NCI-H2227 treated with DMSO at 0.1 percent for 48 hours (cell line): ENCODE data around the gene FMO5.
"Not testable (repeated sequence)": the region's sequence is repeated elsewhere in the genome, so short reads cannot be mapped to it uniquely, and the experiment has no call there.

Experiments
- DNase-seq: peaks from one replicate; lab custom pipeline; 2025; lab: John Stamatoyannopoulos, UW

The FMO5 gene

DNA sequence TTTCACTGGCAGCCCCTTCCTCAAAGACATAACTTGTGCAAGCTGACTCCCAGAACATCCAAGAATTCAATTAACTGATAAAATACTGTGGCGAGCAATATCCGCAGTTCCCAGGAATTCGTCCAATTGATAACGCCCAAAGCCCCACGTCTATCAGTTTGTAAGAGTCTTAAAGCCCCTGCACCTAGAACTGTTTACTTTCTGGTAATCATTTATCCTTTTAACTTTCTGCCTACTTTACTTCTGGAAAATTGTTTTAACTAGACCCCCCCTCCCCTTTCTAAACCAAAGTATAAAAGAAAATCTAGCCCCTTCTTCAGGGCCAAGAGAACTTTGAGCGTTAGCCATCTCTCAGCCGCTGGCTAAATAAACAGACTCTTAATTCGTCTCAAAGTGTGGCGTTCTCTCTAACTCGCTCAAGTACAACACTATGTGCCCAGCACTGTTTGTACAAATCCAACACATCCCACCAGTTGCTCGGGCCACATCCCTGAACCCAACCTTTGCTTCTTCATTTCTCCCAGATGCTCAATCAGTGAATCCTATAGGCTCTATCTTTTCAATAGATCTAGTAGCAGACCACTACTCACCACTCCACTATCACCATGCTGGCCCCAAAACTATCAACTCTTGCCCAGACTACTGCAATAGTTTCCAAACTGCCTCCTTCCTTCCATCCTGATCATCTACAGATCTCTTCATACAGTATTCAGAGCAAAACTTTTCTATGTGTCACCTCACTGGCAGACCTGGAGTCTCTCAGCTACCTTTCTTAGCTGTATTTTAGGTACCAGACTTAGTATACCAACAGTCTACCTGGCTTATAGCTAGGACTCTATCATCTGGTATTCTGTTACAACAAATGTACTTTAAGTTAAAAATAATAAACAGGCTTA is 14.0 kb upstream of the FMO5 start:
- DNase-seq = no peak

DNA sequence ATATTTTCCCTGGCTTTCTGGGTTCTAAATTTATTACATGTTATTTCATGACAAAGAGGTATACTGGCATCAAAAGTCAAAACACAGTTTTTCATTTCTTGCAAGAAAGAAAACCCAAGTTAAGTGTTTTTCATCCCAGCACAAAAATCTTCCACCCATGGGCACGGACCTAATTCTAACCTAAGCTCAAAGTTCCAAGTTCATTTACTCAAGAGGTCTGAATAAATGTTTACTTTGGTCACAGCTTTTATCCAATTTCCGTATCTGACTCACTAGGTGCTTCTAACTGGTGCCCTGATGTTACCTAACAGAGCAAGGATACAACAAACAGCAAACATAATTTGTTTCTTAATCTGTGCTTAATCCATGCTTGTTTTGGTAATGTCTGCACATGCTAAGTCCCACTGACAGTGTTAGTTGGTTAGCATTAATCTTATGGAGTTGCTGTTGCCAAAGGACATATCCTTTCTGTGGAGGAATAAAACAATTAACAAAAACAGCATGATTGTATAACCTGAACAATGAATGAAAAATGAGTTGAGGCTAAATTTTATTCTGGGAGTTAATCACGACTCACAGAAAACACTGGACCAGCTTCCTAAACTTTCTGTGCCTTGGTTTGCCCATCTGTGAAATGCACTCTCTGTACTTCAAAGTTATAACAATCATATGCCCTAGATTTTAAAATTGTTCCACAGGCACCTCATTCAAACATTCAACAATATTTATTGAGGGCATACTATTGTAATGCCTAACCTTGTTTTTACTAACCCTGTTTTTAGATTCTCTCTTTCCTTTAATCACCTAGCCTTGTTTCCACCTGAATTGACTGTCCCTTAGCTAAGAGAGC is 13.1 kb upstream of the FMO5 start:
- no peak for DNase-seq

GRCh38 chr1:147236959-147237791 is 12.0 kb upstream of the FMO5 start:
- DNase-seq = no peak

- DNase-seq = no peak
Observed at GRCh38 chr1:147236448-147236847, 11.3 kb upstream of the FMO5 start.

DNA sequence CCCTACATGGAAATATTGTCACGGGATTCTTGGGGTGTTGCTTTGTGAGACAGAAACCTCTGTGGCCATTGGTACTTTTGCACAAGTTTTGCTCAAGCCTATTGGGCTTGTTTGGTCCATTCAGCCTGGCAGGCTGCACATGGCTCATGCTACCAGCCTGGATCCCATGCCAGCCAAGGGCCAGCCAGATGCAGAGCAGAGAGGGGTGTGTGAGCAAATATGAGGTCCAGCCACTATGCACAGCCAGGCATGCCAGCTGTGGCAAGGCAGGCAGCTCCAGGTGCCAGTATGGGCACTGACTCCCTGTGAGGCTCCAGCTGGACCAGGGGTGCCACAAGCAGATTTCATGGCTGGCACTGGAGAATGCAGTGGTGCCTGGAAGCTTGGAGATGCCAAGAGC is 10.7 kb upstream of the FMO5 start:
- no peak for DNase-seq

DNA sequence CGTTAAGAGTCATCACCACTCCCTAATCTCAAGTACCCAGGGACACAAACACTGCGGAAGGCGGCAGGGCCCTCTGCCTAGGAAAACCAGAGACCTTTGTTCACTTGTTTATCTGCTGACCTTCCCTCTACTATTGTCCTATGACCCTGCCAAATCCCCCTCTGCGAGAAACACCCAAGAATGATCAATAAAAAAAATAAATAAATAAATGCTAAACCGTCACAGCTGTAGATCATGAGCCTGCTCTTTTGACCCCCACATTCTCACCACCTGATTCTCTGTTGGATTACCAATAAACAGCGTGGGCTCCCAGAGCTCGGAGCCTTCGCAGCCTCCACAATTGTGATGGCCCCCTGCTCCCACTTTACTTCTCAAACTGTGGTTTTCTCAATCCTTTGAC is 8.8 kb upstream of the FMO5 start:
- DNase-seq = not testable (repeated sequence)

- DNase-seq = not testable (repeated sequence)
Observed at GRCh38 chr1:147231032-147231431, 5.9 kb upstream of the FMO5 start.

- DNase-seq = no peak
Observed at GRCh38 chr1:147223740-147224615, 1.2 kb downstream of the FMO5 start.

DNA sequence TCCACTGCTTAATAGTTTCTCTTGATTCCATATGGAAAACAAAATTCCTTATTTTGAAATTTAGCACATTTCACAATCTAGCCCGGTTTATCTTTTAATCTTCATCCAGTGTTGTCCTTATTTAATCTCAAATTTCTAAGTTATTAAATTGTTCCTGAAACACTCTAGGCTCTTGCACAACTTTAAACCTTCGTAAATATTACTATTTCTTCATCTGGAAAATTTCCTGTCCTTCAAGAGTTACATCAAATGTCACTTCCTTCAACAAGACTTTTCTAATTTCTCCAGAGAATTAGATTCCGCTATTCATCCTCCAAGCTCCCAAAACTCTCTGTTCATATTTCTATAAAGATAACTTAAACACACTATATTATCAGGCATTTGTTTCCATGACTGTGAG is 6.5 kb downstream of the FMO5 start:
- no peak for DNase-seq

- no peak for DNase-seq
Observed at GRCh38 chr1:147217141-147217540, 8.0 kb downstream of the FMO5 start.

DNA sequence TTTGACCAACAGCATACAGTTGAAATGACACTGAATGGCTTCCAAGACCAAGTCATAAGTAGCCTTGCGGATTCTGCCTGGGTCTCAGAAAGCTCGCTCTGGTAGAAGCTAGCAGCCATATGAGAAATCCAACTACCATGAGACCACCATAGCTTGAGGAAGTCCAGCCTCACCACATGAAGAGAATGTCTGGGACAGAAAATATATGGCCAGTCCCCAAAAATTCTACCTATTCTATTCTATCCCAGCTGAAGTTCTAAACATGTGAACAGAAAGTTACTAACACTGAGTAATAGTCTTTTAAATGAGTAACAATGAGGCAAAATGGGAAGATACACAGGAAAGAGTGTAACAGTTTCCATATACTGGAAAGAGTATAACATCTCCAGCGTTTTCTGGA is 9.0 kb downstream of the FMO5 start:
- no peak for DNase-seq

DNA sequence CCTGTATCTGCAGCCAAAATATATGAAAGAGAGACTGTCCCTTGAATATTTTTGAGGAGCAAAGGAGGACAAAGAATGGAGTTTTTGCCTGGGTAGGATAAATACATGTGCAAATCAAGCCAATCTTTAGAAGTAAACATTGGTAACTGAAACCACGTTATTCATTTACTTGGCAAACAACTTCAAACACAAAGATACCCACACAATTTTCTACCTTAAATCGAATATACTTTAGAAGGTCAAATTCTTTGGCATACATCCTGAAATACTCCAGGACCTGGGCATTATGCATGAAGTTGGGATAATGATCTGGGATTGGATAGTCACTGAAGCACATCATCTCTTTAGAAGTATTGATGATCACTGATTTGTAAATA is 9.6 kb downstream of the FMO5 start:
- DNase-seq = no peak

DNA sequence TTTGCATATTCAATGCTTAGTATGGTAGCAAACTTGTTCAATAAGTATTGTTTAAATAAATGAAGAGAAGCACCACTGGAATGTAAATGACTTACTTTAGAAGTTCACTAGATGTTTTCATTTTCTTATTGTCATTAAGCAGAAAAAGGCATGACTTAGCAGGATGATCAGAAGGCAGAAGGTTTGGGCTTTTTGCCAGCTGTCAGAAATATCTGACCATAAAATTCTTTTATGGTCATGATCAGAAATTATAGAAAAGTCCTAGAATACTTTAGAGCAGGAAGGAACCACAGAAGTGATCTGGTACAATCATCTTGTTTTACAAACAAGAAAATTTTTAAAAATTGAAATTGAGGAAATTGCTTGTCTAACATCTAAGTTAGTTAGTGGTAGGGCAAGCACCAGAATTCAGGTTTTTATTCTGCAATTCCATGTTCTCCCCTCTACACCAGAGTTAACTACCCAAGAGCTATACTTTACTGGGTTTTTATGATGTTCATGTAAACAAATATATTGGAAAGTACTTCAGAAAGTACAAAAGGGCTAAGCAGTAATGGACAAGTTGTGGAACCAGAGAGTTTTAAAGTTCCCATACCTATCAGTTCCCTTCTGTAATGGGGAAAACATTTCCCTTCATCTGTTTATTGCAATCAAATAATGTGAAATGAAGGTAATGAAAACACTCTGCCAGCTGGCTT is 10.1 kb downstream of the FMO5 start:
- DNase-seq = no peak

- DNase-seq = no peak
Observed at GRCh38 chr1:147214325-147214724, 10.8 kb downstream of the FMO5 start.

- DNase-seq = no peak
Observed at GRCh38 chr1:147213271-147213670, 11.9 kb downstream of the FMO5 start.

GRCh38 chr1:147211577-147211976 is 13.6 kb downstream of the FMO5 start:
- no peak for DNase-seq

DNA sequence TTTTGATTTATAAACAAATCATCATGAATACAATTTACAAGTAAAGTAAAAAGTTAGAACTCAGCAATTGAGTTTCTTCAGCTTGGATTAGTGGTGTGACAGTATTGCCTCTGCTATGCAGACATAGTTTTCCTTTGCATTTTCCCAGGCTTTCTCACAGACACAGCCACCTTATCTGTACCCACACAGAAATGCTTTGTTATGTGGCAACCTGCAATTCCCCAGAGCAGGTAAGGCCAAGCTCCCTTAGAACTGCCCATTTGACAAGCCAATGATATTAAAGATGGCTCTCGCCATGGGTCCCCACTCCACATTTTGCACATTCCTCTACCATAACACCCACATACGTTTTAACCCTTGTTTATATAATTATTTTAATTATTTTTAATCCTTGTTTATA is 14.2 kb downstream of the FMO5 start:
- DNase-seq = no peak

GRCh38 chr1:147209825-147210821 is 15.0 kb downstream of the FMO5 start:
- DNase-seq = no peak

- no peak for DNase-seq
Observed at GRCh38 chr1:147208619-147209018, 16.5 kb downstream of the FMO5 start.
